Measurements from ENCODE around the gene POLD3. TPM values are rescaled to one million over a fixed set of nuclear protein-coding genes. Genes with fewer than 3 reads are reported as not detected.

The POLD3 gene
- total RNA-seq, 3 donors from 2014 or later, result 18.3 to 32.4 (median 20.6) TPM

DNA sequence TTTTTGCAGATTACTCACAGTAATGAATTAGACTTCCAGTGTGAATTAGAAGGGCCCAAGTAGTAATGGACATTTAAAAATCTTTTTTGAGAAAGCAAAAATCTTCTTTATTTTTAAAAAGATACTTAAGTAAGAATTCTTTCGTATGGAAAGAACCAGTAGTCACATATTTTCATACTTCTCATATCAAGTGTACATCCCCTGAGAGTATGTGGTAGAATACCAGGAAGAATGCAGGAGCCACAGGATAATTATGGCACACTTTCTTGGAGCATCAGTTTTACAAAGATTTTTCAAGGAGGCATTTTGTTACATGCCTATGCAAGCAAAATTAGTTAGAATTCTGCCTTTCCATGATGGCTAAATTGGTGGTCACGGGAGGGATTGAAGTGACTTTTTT, 28.1 kb downstream of the POLD3 start:
- ATAC-seq, result no peak

GRCh38 chr11:74626130-74626529, 33.7 kb downstream of the POLD3 start:
- H3K4me1 ChIP-seq (ENCODE audit: low read depth), result no peaks in the 10 kb centered on the region
- TF ChIP-seq CTCF (IDR thresholded peaks at IDR 0.05), result no peak
- H3K4me3 ChIP-seq, result no peak overlapping the region
- ATAC-seq, result no peak
- no peak for DNase-seq
- no peaks in the 10 kb centered on the region for H3K36me3 ChIP-seq (ENCODE audit: low read depth)
- H3K9me3 ChIP-seq, result no peaks in the 10 kb centered on the region
- intact Hi-C loops (cut with DNase I, micrococcal nuclease), result no loop called here

More for the DNA sequence above, 28.1 kb downstream of the POLD3 start:
- no peaks in the 10 kb centered on the region for H3K9me3 ChIP-seq
- intact Hi-C loops (cut with DNase I, micrococcal nuclease), result no loop called here
- TF ChIP-seq CTCF (IDR thresholded peaks at IDR 0.05), result no peak
- no peak overlapping the region for H3K4me3 ChIP-seq
- DNase-seq, result no peak
- no peaks in the 10 kb centered on the region for H3K4me1 ChIP-seq (ENCODE audit: low read depth)
- H3K36me3 ChIP-seq (ENCODE audit: low read depth), result no peaks in the 10 kb centered on the region

- Histone ChIP-seq H3K4me1 (ENCODE audit: low read depth) (no peaks in the 10 kb centered on the region), H3K9me3 (no peaks in the 10 kb centered on the region), H3K4me3 (no peak overlapping the region), H3K36me3 (ENCODE audit: low read depth) (no peaks in the 10 kb centered on the region)
- intact Hi-C loops (cut with DNase I, micrococcal nuclease), result no loop called here
- no peak for TF ChIP-seq CTCF (IDR thresholded peaks at IDR 0.05)
- ATAC-seq, result no peak
- DNase-seq, result no peak
These were observed 34.2 kb downstream of the POLD3 start for GRCh38 chr11:74626604-74627003.

- no peaks in the 10 kb centered on the region for H3K4me1 ChIP-seq (ENCODE audit: low read depth)
- no peaks in the 10 kb centered on the region for H3K36me3 ChIP-seq (ENCODE audit: low read depth)
- ATAC-seq, result no peak
- H3K4me3 ChIP-seq, result no peak overlapping the region
- intact Hi-C loops (cut with DNase I, micrococcal nuclease), result no loop called here
- TF ChIP-seq CTCF (IDR thresholded peaks at IDR 0.05), result no peak
- no peak for DNase-seq
- no peaks in the 10 kb centered on the region for H3K9me3 ChIP-seq
These were observed 35.0 kb downstream of the POLD3 start for GRCh38 chr11:74627381-74627780.

GRCh38 chr11:74630043-74630442, 37.7 kb downstream of the POLD3 start:
- Histone ChIP-seq H3K4me3 (no peak overlapping the region), H3K4me1 (ENCODE audit: low read depth) (no peaks in the 10 kb centered on the region), H3K36me3 (ENCODE audit: low read depth) (no peaks in the 10 kb centered on the region), H3K9me3 (no peaks in the 10 kb centered on the region)
- intact Hi-C loops (cut with DNase I, micrococcal nuclease), result no loop called here
- ATAC-seq (no peak), DNase-seq (no peak)
- TF ChIP-seq CTCF (IDR thresholded peaks at IDR 0.05), result no peak
